ENCODE results near the gene RMP24.
A peak's percentile ranks its signal among the peaks of the same experiment; 100 is the strongest.

The RMP24 gene

DNA sequence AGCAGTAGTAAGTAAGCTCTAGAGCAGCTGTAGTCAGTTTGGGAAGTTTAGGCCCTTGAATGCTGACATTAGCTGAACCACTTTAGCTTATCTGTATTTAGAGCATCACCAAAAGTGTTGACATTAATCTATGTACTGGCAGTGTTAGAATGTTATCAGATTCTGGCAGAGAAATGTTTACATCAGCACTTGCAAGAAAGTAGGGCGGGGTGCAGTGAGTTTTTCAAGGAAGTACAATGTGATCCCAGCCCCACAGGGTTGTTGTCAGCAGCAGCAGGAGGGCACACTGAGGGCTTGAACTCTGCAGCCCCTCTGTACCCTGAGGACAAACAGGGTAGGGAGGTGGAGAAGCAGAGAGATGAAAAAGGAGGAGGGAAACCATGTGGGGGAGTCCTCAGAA, 35.5 kb upstream of the RMP24 start:
- CTCF ChIA-PET (ENCODE audit: partially characterized antibody): interaction anchor here (1.5 kb wide), 2 partner anchors 12 to 13 kb away, joined by 3 to 6 read pairs; no protein-coding TSS in a partner anchor
- H3K9me3 Mint-ChIP-seq: peaks cover 0 to 2% (median 0%) of the 10 kb centered on the region in 8 donors
- Histone ChIP-seq H3K27ac (ENCODE audit: low read depth, low read length) (no peak overlapping the region), H3K36me3 (ENCODE audit: insufficient read depth, low read length) (no peaks in the 10 kb centered on the region), H3K9me3 (ENCODE audit: control insufficient read depth in 1 of 2, low read length in 2 of 2) (no peaks in the 10 kb centered on the region), H3K4me3 (ENCODE audit: low read length in 2 of 2) (no peak overlapping the region), H3K4me1 (ENCODE audit: insufficient read depth, low read length) (no peaks in the 10 kb centered on the region), H3K27me3 (ENCODE audit: insufficient read depth, low read length) (no peaks in the 10 kb centered on the region)
- H3K27ac Mint-ChIP-seq: no peak overlapping the region
- DNase-seq: no peak
- H3K36me3 Mint-ChIP-seq: no peaks in the 10 kb centered on the region
- H3K4me3 Mint-ChIP-seq: no peak overlapping the region
- H3K4me1 Mint-ChIP-seq: no peaks in the 10 kb centered on the region
- intact Hi-C loops (cut with micrococcal nuclease): no loop called here
- POLR2A ChIA-PET (ENCODE audit: partially characterized antibody): no interaction called here
- H3K27me3 Mint-ChIP-seq: peaks cover 4% of the 10 kb centered on the region in 2 donors

DNA sequence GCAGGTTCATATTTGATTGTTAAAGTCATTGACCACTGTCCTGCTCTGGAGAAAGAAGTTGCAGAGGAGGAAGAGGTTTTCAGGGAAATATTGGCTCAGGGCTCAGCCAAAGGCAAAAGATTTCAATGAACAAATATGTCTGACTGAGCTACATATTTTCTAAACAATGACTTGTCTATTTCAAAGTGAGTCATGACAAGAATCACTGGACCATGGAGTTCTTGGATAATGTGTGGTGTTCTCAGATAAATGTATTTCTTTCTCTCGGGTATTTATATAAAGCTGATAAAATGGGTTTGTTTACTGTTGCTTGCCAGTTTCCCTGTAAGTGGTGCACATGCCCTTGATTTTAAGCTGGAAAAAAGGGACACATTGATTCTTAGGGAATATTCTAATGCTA, 34.3 kb upstream of the RMP24 start:
- ChIA-PET CTCF (ENCODE audit: partially characterized antibody) (interaction anchor here (1.5 kb wide), 2 partner anchors 11 to 12 kb away, joined by 3 to 6 read pairs; no protein-coding TSS in a partner anchor), POLR2A (ENCODE audit: partially characterized antibody) (no interaction called here)
- Mint-ChIP-seq H3K27me3 (peaks cover 4% of the 10 kb centered on the region in 2 donors), H3K9me3 (peaks cover 0 to 2% (median 0%) of the 10 kb centered on the region in 8 donors), H3K27ac (no peak overlapping the region), H3K4me1 (no peaks in the 10 kb centered on the region), H3K4me3 (no peak overlapping the region), H3K36me3 (no peaks in the 10 kb centered on the region)
- Histone ChIP-seq H3K27ac (ENCODE audit: low read depth, low read length) (no peak overlapping the region), H3K4me3 (ENCODE audit: low read length in 2 of 2) (no peak overlapping the region), H3K9me3 (ENCODE audit: control insufficient read depth in 1 of 2, low read length in 2 of 2) (no peaks in the 10 kb centered on the region), H3K27me3 (ENCODE audit: insufficient read depth, low read length) (no peaks in the 10 kb centered on the region), H3K4me1 (ENCODE audit: insufficient read depth, low read length) (no peaks in the 10 kb centered on the region), H3K36me3 (ENCODE audit: insufficient read depth, low read length) (no peaks in the 10 kb centered on the region)
- intact Hi-C loops (cut with micrococcal nuclease): no loop called here
- DNase-seq: no peak

DNA sequence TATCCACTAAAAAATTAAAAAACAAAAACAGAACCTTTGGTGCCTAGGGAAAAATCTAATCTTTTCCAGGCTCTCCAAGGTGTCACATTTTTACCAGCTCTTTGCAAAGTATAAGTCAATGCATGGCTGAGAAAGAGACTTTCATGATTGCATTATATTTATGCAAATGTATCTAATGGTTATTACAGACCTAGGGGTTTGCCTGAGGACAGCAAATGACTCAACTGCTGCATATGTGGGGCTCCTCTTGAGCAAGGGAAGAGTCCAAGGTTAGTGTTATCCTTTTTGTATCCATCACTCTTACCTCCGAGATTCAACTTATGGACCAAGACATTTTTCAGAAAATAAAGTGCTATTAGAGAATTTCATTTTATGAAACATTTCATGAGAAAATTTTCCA, 33.9 kb upstream of the RMP24 start:
- CTCF ChIA-PET (ENCODE audit: partially characterized antibody): interaction anchor here (1.5 kb wide), 2 partner anchors 11 to 12 kb away, joined by 3 to 6 read pairs; no protein-coding TSS in a partner anchor
- no peak overlapping the region for H3K27ac Mint-ChIP-seq
- H3K36me3 ChIP-seq (ENCODE audit: insufficient read depth, low read length): no peaks in the 10 kb centered on the region
- H3K36me3 Mint-ChIP-seq: no peaks in the 10 kb centered on the region
- no peaks in the 10 kb centered on the region for H3K4me1 Mint-ChIP-seq
- peaks cover 4% of the 10 kb centered on the region in 2 donors for H3K27me3 Mint-ChIP-seq
- H3K9me3 ChIP-seq (ENCODE audit: control insufficient read depth in 1 of 2, low read length in 2 of 2): no peaks in the 10 kb centered on the region
- H3K27me3 ChIP-seq (ENCODE audit: insufficient read depth, low read length): no peaks in the 10 kb centered on the region
- H3K9me3 Mint-ChIP-seq: peaks cover 0 to 2% (median 0%) of the 10 kb centered on the region in 8 donors
- H3K27ac ChIP-seq (ENCODE audit: low read depth, low read length): no peak overlapping the region
- DNase-seq: no peak
- no peak overlapping the region for H3K4me3 Mint-ChIP-seq
- intact Hi-C loops (cut with micrococcal nuclease): no loop called here
- no peaks in the 10 kb centered on the region for H3K4me1 ChIP-seq (ENCODE audit: insufficient read depth, low read length)
- POLR2A ChIA-PET (ENCODE audit: partially characterized antibody): no interaction called here
- H3K4me3 ChIP-seq (ENCODE audit: low read length in 2 of 2): no peak overlapping the region

DNA sequence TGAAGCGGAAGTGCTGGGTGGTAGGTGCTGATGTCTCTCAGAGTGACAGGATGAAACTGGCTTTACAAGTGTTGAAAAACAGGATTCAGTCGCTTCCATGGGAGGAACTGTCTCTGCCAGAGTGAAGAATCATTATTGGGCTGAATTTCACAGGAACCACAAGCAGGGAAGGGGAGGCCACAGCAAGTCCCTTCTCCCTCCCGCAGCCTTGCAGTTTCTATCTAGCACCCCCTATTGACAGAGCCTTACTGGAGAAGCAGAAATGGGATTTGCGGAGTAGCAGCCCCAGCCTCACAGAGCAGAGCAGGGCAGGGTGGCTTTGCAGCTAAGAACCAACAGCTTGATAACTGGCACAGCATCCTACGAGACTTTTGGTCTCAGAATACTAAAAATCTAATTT, 33.3 kb upstream of the RMP24 start:
- H3K27ac ChIP-seq (ENCODE audit: low read depth, low read length): no peak overlapping the region
- no peak overlapping the region for H3K4me3 ChIP-seq (ENCODE audit: low read length in 2 of 2)
- no peak for DNase-seq
- H3K4me1 Mint-ChIP-seq: no peaks in the 10 kb centered on the region
- H3K27me3 Mint-ChIP-seq: peaks cover 4% of the 10 kb centered on the region in 2 donors
- no peaks in the 10 kb centered on the region for H3K36me3 Mint-ChIP-seq
- H3K4me1 ChIP-seq (ENCODE audit: insufficient read depth, low read length): no peaks in the 10 kb centered on the region
- no peaks in the 10 kb centered on the region for H3K9me3 ChIP-seq (ENCODE audit: control insufficient read depth in 1 of 2, low read length in 2 of 2)
- H3K27ac Mint-ChIP-seq: peak overlapping the region in 1 of 7 donors; percentile 16
- intact Hi-C loops (cut with micrococcal nuclease): no loop called here
- H3K27me3 ChIP-seq (ENCODE audit: insufficient read depth, low read length): no peaks in the 10 kb centered on the region
- ChIA-PET CTCF (ENCODE audit: partially characterized antibody) (no interaction called here), POLR2A (ENCODE audit: partially characterized antibody) (no interaction called here)
- no peaks in the 10 kb centered on the region for H3K36me3 ChIP-seq (ENCODE audit: insufficient read depth, low read length)
- peaks cover 0 to 2% (median 0%) of the 10 kb centered on the region in 8 donors for H3K9me3 Mint-ChIP-seq
- H3K4me3 Mint-ChIP-seq: no peak overlapping the region

DNA sequence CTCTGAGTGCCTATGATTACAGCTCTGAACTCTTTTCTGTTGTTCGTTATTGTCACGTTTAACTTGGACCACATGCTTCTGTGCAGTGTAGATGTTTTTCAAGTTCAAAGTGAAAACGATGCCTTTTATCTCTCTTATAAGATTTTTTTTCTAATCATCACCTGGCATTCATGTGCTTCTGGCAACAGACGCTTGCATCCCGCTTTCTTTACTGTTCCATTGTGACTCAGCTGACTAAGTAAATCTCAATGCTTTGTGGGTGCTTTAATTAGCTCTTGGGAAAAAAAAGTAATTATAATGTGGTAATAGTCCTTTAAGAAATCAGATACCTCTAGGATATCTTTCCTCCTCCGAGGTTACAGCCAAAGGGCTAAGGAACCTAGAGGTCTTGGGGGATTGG, 31.2 kb upstream of the RMP24 start:
- intact Hi-C loops (cut with micrococcal nuclease): no loop called here
- Histone ChIP-seq H3K4me1 (ENCODE audit: insufficient read depth, low read length) (no peaks in the 10 kb centered on the region), H3K27ac (ENCODE audit: low read depth, low read length) (no peak overlapping the region), H3K9me3 (ENCODE audit: control insufficient read depth in 1 of 2, low read length in 2 of 2) (no peaks in the 10 kb centered on the region), H3K36me3 (ENCODE audit: insufficient read depth, low read length) (no peaks in the 10 kb centered on the region), H3K27me3 (ENCODE audit: insufficient read depth, low read length) (no peaks in the 10 kb centered on the region), H3K4me3 (ENCODE audit: low read length in 2 of 2) (no peak overlapping the region)
- POLR2A ChIA-PET (ENCODE audit: partially characterized antibody): no interaction called here
- H3K4me1 Mint-ChIP-seq: no peaks in the 10 kb centered on the region
- peaks cover 0 to 2% (median 0%) of the 10 kb centered on the region in 8 donors for H3K9me3 Mint-ChIP-seq
- no peak overlapping the region for H3K27ac Mint-ChIP-seq
- no peak overlapping the region for H3K4me3 Mint-ChIP-seq
- H3K27me3 Mint-ChIP-seq: peaks cover 4% of the 10 kb centered on the region in 2 donors
- DNase-seq: no peak
- CTCF ChIA-PET (ENCODE audit: partially characterized antibody): interaction anchor here (2.5 kb wide), 1 partner anchor 9 kb away, joined by 12 read pairs; no protein-coding TSS in a partner anchor
- H3K36me3 Mint-ChIP-seq: no peaks in the 10 kb centered on the region

DNA sequence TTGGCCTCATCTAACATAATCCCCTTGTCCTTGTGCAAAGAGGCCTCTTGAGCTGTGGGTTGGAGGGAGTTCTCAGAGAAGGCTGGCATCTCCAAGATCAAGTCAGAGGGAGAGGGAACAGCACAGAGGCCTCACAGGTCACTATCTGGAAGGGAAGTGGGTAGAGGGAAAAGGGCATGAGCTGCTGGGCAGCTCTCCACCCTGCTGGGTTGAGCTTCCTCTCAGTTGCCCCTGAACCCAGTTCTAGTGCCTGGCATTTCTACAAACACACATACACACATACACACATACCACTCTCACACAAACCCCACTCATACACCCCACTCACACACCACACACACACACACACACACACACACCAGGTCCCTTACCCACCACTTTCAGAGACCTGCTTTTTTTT, 30.3 kb upstream of the RMP24 start:
- peaks cover under 1 to 4% of the 10 kb centered on the region in 2 donors for H3K27me3 Mint-ChIP-seq
- H3K27ac Mint-ChIP-seq: no peak overlapping the region
- H3K4me3 ChIP-seq (ENCODE audit: low read length in 2 of 2): no peak overlapping the region
- peaks cover 0 to under 1% (median 0%) of the 10 kb centered on the region in 8 donors for H3K9me3 Mint-ChIP-seq
- H3K36me3 Mint-ChIP-seq: no peaks in the 10 kb centered on the region
- H3K4me3 Mint-ChIP-seq: no peak overlapping the region
- H3K9me3 ChIP-seq (ENCODE audit: control insufficient read depth in 1 of 2, low read length in 2 of 2): no peaks in the 10 kb centered on the region
- H3K4me1 ChIP-seq (ENCODE audit: insufficient read depth, low read length): no peaks in the 10 kb centered on the region
- CTCF ChIA-PET (ENCODE audit: partially characterized antibody): interaction anchor here (2.5 kb wide), 1 partner anchor 8 kb away, joined by 12 read pairs; no protein-coding TSS in a partner anchor
- H3K27me3 ChIP-seq (ENCODE audit: insufficient read depth, low read length): no peaks in the 10 kb centered on the region
- no peaks in the 10 kb centered on the region for H3K4me1 Mint-ChIP-seq
- intact Hi-C loops (cut with micrococcal nuclease): no loop called here
- no peak overlapping the region for H3K27ac ChIP-seq (ENCODE audit: low read depth, low read length)
- H3K36me3 ChIP-seq (ENCODE audit: insufficient read depth, low read length): no peaks in the 10 kb centered on the region
- POLR2A ChIA-PET (ENCODE audit: partially characterized antibody): no interaction called here
- DNase-seq: no peak

DNA sequence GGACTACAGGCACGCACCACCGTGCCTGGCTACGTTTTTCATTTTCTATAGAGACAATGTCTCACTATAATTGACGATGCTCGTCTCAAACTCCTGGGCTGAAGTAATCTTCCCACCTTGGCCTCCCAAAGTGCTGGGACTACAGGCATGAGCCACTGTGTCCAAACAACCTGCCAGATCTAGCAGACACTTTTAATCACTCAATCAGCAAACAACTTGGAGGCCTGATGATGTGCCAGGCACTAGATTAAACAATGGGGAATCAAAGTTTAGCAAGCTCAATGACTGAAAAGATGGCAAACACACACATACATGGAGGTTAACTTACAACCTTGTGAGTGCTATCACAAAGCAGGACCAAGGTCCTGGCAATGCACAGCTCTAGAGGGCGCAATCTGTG, 29.8 kb upstream of the RMP24 start:
- H3K9me3 ChIP-seq (ENCODE audit: control insufficient read depth in 1 of 2, low read length in 2 of 2): no peaks in the 10 kb centered on the region
- ChIA-PET CTCF (ENCODE audit: partially characterized antibody) (interaction anchor here (2.5 kb wide), 1 partner anchor 8 kb away, joined by 12 read pairs; no protein-coding TSS in a partner anchor), POLR2A (ENCODE audit: partially characterized antibody) (no interaction called here)
- intact Hi-C loops (cut with micrococcal nuclease): no loop called here
- Mint-ChIP-seq H3K27me3 (peaks cover 0 to 4% of the 10 kb centered on the region in 2 donors), H3K36me3 (no peaks in the 10 kb centered on the region), H3K4me3 (no peak overlapping the region), H3K27ac (peak overlapping the region in 1 of 7 donors; percentile 42), H3K4me1 (no peaks in the 10 kb centered on the region), H3K9me3 (no peaks in the 10 kb centered on the region)
- H3K4me3 ChIP-seq (ENCODE audit: low read length in 2 of 2): no peak overlapping the region
- H3K4me1 ChIP-seq (ENCODE audit: insufficient read depth, low read length): no peaks in the 10 kb centered on the region
- no peaks in the 10 kb centered on the region for H3K27me3 ChIP-seq (ENCODE audit: insufficient read depth, low read length)
- no peak for DNase-seq
- no peak overlapping the region for H3K27ac ChIP-seq (ENCODE audit: low read depth, low read length)
- H3K36me3 ChIP-seq (ENCODE audit: insufficient read depth, low read length): no peaks in the 10 kb centered on the region
